Measurements from ENCODE around the gene HLA-DMA. TPM values are rescaled to one million over a fixed set of nuclear protein-coding genes. Genes with fewer than 3 reads are reported as not detected.

HLA-DMA gene
- total RNA-seq, 2 experiments from 2014 or later = 12.7 to 14.5 TPM

GRCh38 chr6:32967151-32968091 lies 14.5 kb upstream of the HLA-DMA start:
- DNase-seq = peak; percentile 58
- Mint-ChIP-seq H3K4me1 (ENCODE audit: low read depth) (peaks cover 35% of the 10 kb centered on the region), H3K27me3 (ENCODE audit: low read depth) (no peaks in the 10 kb centered on the region), H3K27ac (peak overlapping the region; percentile 100), H3K4me3 (peak overlapping the region; percentile 93), H3K36me3 (ENCODE audit: low read depth) (peaks cover 31% of the 10 kb centered on the region), H3K9me3 (no peaks in the 10 kb centered on the region)
- intact Hi-C loops (cut with micrococcal nuclease) = loop anchor here (1.0 to 2.0 kb wide), 6 partner anchors 14 to 73 kb away; partner anchors contain the start of genes HLA-DMA and HLA-DMB
- CTCF ChIA-PET = interaction anchor here (0.8 to 14.5 kb wide), 13 partner anchors 8 to 123 kb away, joined by 3 to 167 read pairs (median 4); partner anchors contain the start of genes HLA-DMA and HLA-DMB

DNA sequence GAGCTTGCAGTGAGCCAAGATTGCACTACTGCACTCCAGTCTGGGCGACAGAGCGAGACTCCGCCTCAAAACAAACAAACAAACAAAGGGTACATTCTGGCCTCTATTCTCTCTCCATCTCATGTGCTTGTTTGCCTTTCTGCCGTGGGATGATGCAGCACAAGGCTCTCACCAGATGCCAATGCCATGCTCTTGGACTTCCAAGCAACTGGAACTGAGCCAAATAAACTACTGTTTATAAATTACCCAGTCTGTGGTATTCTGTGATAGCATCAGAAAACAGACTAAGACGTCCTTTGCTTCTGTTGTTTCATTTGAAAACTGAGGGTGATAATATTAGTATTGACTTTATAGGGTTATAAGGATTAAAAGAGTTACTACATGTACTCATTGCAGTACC lies 11.9 kb upstream of the HLA-DMA start:
- H3K27ac Mint-ChIP-seq = no peak overlapping the region
- no peaks in the 10 kb centered on the region for H3K27me3 Mint-ChIP-seq (ENCODE audit: low read depth)
- no peaks in the 10 kb centered on the region for H3K9me3 Mint-ChIP-seq
- intact Hi-C loops (cut with micrococcal nuclease) = no loop called here
- no peak for DNase-seq
- CTCF ChIA-PET = interaction anchor here (1.1 to 14.5 kb wide), 5 partner anchors 10 to 71 kb away, joined by 4 to 167 read pairs (median 26); partner anchors contain the start of gene HLA-DMA
- H3K4me1 Mint-ChIP-seq (ENCODE audit: low read depth) = peaks cover 48% of the 10 kb centered on the region
- no peak overlapping the region for H3K4me3 Mint-ChIP-seq
- peaks cover 9% of the 10 kb centered on the region for H3K36me3 Mint-ChIP-seq (ENCODE audit: low read depth)

DNA sequence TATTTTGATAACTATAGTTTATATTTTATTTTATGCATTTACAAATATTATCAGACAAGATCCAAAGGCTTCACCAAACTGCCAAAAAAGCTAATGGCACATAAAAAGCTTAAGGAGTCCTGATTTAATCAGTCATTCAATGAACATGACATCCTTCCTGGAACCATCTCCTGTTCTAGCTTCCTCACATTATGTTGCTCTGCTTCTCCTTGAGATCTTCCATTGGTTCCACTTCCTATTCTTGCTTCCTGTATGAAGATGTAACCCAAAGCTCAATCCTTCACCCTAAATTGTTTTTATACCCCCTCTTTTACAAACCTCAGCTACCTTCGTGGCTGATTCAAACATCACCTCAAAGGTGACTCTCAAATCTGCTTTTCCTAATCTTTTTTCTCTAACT lies 11.0 kb upstream of the HLA-DMA start:
- H3K27ac Mint-ChIP-seq = no peak overlapping the region
- H3K4me3 Mint-ChIP-seq = no peak overlapping the region
- intact Hi-C loops (cut with micrococcal nuclease) = no loop called here
- H3K4me1 Mint-ChIP-seq (ENCODE audit: low read depth) = peaks cover 48% of the 10 kb centered on the region
- H3K36me3 Mint-ChIP-seq (ENCODE audit: low read depth) = peaks cover 5% of the 10 kb centered on the region
- H3K9me3 Mint-ChIP-seq = no peaks in the 10 kb centered on the region
- CTCF ChIA-PET = interaction anchor here (1.2 to 14.5 kb wide), 4 partner anchors 10 to 30 kb away, joined by 4 to 143 read pairs (median 20); partner anchors contain the start of gene HLA-DMA
- no peaks in the 10 kb centered on the region for H3K27me3 Mint-ChIP-seq (ENCODE audit: low read depth)
- no peak for DNase-seq

GRCh38 chr6:32962213-32962826 lies 9.4 kb upstream of the HLA-DMA start:
- peaks cover 48% of the 10 kb centered on the region for H3K4me1 Mint-ChIP-seq (ENCODE audit: low read depth)
- no peak for DNase-seq
- CTCF ChIA-PET = interaction anchor here (1.0 to 14.5 kb wide), 6 partner anchors 8 to 94 kb away, joined by 3 to 143 read pairs (median 10); partner anchors contain the start of gene HLA-DMA
- H3K27ac Mint-ChIP-seq = no peak overlapping the region
- no peaks in the 10 kb centered on the region for H3K9me3 Mint-ChIP-seq
- intact Hi-C loops (cut with micrococcal nuclease) = no loop called here
- peaks cover 2% of the 10 kb centered on the region for H3K36me3 Mint-ChIP-seq (ENCODE audit: low read depth)
- no peak overlapping the region for H3K4me3 Mint-ChIP-seq
- H3K27me3 Mint-ChIP-seq (ENCODE audit: low read depth) = no peaks in the 10 kb centered on the region

DNA sequence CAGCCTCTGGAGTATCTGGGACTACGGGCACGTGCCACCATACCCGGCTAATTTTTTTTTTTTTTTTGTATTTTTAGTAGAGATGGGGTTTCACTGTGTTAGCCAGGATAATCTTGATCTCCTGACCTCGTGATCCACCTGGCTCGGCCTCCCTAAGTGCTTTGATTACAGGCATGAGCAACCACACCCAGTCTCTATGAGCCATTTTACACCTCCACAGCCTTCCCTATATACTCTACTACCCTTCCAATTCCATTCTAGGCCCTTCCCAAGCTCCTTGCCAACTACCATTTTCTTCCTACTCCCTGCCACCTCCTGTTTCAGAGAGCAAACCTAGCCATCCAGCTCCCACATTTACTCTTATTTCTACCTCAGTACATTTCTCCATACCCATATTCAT lies 7.7 kb upstream of the HLA-DMA start:
- peaks cover 37% of the 10 kb centered on the region for H3K4me1 Mint-ChIP-seq (ENCODE audit: low read depth)
- no peak overlapping the region for H3K4me3 Mint-ChIP-seq
- no peak for DNase-seq
- CTCF ChIA-PET = interaction anchor here (1.8 kb wide), 1 partner anchor 92 kb away, joined by 5 read pairs; no protein-coding TSS in a partner anchor
- H3K9me3 Mint-ChIP-seq = no peaks in the 10 kb centered on the region
- H3K27ac Mint-ChIP-seq = no peak overlapping the region
- intact Hi-C loops (cut with micrococcal nuclease) = no loop called here
- H3K36me3 Mint-ChIP-seq (ENCODE audit: low read depth) = no peaks in the 10 kb centered on the region
- no peaks in the 10 kb centered on the region for H3K27me3 Mint-ChIP-seq (ENCODE audit: low read depth)

GRCh38 chr6:32956176-32956575 lies 3.3 kb upstream of the HLA-DMA start:
- Mint-ChIP-seq H3K9me3 (no peaks in the 10 kb centered on the region), H3K4me1 (ENCODE audit: low read depth) (peaks cover 39% of the 10 kb centered on the region), H3K27ac (no peak overlapping the region), H3K36me3 (ENCODE audit: low read depth) (no peaks in the 10 kb centered on the region), H3K27me3 (ENCODE audit: low read depth) (no peaks in the 10 kb centered on the region), H3K4me3 (no peak overlapping the region)
- intact Hi-C loops (cut with micrococcal nuclease) = no loop called here
- no peak for DNase-seq
- CTCF ChIA-PET = interaction anchor here (4.2 to 6.0 kb wide), 5 partner anchors 13 to 62 kb away, joined by 37 to 167 read pairs (median 101); partner anchors contain the start of genes BRD2 and HLA-DMB

- Mint-ChIP-seq H3K9me3 (no peaks in the 10 kb centered on the region), H3K4me1 (ENCODE audit: low read depth) (peaks cover 35% of the 10 kb centered on the region), H3K27ac (no peak overlapping the region), H3K4me3 (no peak overlapping the region), H3K36me3 (ENCODE audit: low read depth) (no peaks in the 10 kb centered on the region), H3K27me3 (ENCODE audit: low read depth) (no peaks in the 10 kb centered on the region)
- peak; percentile 60 for DNase-seq
- intact Hi-C loops (cut with micrococcal nuclease) = no loop called here
- CTCF ChIA-PET = interaction anchor here (0.6 to 6.0 kb wide), 16 partner anchors 8 to 99 kb away, joined by 3 to 167 read pairs (median 13); partner anchors contain the start of genes BRD2 and HLA-DMB
Observed at GRCh38 chr6:32954986-32955802, 2.3 kb upstream of the HLA-DMA start.

DNA sequence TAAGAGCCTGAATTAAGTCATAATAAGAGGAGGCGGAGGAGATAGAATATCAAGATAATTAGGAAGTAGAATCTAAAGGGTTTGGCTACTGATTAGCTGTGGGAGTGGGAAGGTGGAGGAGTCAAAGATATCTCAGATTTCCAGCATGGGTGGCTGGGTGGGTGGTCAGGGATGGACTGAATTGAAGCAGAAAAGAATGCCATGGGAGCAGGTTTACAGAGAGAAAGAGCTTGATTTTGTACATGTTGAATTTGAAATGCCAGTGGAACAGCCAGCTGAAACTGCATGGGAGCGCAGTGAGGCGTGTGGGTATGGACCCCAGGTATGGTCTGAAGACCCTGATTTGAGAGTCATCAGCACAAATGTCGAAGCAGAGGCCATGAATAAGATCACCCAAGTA lies 1.4 kb upstream of the HLA-DMA start:
- Mint-ChIP-seq H3K27me3 (ENCODE audit: low read depth) (no peaks in the 10 kb centered on the region), H3K9me3 (no peaks in the 10 kb centered on the region), H3K4me3 (no peak overlapping the region), H3K4me1 (ENCODE audit: low read depth) (peaks cover 44% of the 10 kb centered on the region), H3K36me3 (ENCODE audit: low read depth) (no peaks in the 10 kb centered on the region), H3K27ac (no peak overlapping the region)
- DNase-seq = no peak
- intact Hi-C loops (cut with micrococcal nuclease) = no loop called here
- CTCF ChIA-PET = interaction anchor here (0.7 to 6.0 kb wide), 22 partner anchors 9 to 116 kb away, joined by 3 to 167 read pairs (median 8); partner anchors contain the start of genes BRD2, HLA-DMB, PSMB9 and TAP2

- Mint-ChIP-seq H3K4me3 (no peak overlapping the region), H3K9me3 (no peaks in the 10 kb centered on the region), H3K27ac (no peak overlapping the region), H3K36me3 (ENCODE audit: low read depth) (no peaks in the 10 kb centered on the region), H3K27me3 (ENCODE audit: low read depth) (no peaks in the 10 kb centered on the region), H3K4me1 (ENCODE audit: low read depth) (peaks cover 44% of the 10 kb centered on the region)
- DNase-seq = no peak
- CTCF ChIA-PET = interaction anchor here (0.7 to 6.0 kb wide), 26 partner anchors 10 to 115 kb away, joined by 3 to 167 read pairs (median 6); partner anchors contain the start of genes BRD2, HLA-DMB, PSMB8 and PSMB9
- intact Hi-C loops (cut with micrococcal nuclease) = loop anchor here (1.0 kb wide), 5 partner anchors 12 to 68 kb away; partner anchors contain the start of genes BRD2 and HLA-DMB
Observed at GRCh38 chr6:32953775-32954174, 878 bp upstream of the HLA-DMA start.

DNA sequence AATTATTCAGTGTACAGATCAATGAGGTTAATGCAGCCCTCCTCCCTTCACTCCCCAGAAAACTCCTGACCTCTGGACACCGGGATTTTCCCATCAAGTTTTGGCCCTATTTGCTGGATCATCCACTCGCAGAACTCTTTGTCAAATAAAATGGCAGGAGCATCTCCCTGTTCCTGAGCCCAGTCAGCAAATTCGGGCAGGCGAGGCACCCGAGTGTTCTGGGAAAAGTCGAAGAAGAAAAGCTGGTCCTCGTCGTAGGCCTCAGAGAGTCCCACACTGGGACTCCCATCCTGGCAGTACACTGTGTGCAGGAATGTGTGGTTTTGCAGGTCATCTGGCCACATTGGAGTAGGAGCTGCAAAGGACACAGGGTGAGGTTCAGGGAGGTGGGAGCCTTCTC lies 2.4 kb downstream of the HLA-DMA start:
- Mint-ChIP-seq H3K27me3 (ENCODE audit: low read depth) (no peaks in the 10 kb centered on the region), H3K4me1 (ENCODE audit: low read depth) (peaks cover 51% of the 10 kb centered on the region), H3K27ac (no peak overlapping the region), H3K36me3 (ENCODE audit: low read depth) (no peaks in the 10 kb centered on the region), H3K9me3 (peaks cover 3% of the 10 kb centered on the region), H3K4me3 (no peak overlapping the region)
- CTCF ChIA-PET = interaction anchor here (0.9 to 2.5 kb wide), 9 partner anchors 9 to 71 kb away, joined by 3 to 19 read pairs (median 4); partner anchors contain the start of gene HLA-DMB
- DNase-seq = no peak
- intact Hi-C loops (cut with micrococcal nuclease) = no loop called here

- DNase-seq = no peak
- Mint-ChIP-seq H3K4me3 (no peak overlapping the region), H3K36me3 (ENCODE audit: low read depth) (no peaks in the 10 kb centered on the region), H3K27ac (no peak overlapping the region), H3K27me3 (ENCODE audit: low read depth) (no peaks in the 10 kb centered on the region), H3K9me3 (peaks cover 5% of the 10 kb centered on the region), H3K4me1 (ENCODE audit: low read depth) (peaks cover 51% of the 10 kb centered on the region)
- CTCF ChIA-PET = interaction anchor here (1.2 to 2.5 kb wide), 7 partner anchors 9 to 71 kb away, joined by 3 to 19 read pairs (median 5); partner anchors contain the start of gene HLA-DMB
- intact Hi-C loops (cut with micrococcal nuclease) = no loop called here
Observed at GRCh38 chr6:32950010-32950409, 2.9 kb downstream of the HLA-DMA start.
